Pancreas (tissue), 10 donors: ENCODE data around the gene TTI1. TPM values are rescaled to one million over a fixed set of nuclear protein-coding genes. Genes with fewer than 3 reads are reported as not detected.

Experiments
- ATAC-seq, 4 donors: fragments of 200-7000 bp; cut with Tn5 transposase; one replicate each; pipeline versions ENCODE4 v1.8.0 to v1.9.1; 2020; ENCODE audit warnings: mild to moderate bottlenecking in 4 of 4, moderate library complexity in 4 of 4
- DNase-seq, 6 donors: peaks; one replicate each; pipeline ENCODE4 v3.0.0-alpha.2; 2020
- FAIRE-seq: peaks from 2 replicates; lab custom pipeline; 2012; peaks lifted over from hg19 to GRCh38; lab: Jason Lieb, UNC
- H3K27ac ChIP-seq, 4 donors: fragments of 200-600 bp; sonication (generic); 1 replicate in 3 of 4; 2 replicates in 1 of 4; pipeline versions ENCODE4 v1.5.0 to v1.8.0; 2020
- H3K27me3 ChIP-seq, 4 donors: fragments of 200-600 bp; one replicate each; pipeline ENCODE4 v1.8.0; 2021
- H3K36me3 ChIP-seq, 3 donors: fragments of 200-600 bp; sonication (generic) in 1 of 3; one replicate each; pipeline versions ENCODE4 v1.5.0 to v1.8.0; 2020 to 2021
- H3K4me1 ChIP-seq, 3 donors: fragments of 200-600 bp; one replicate each; pipeline ENCODE4 v1.8.0; 2021
- H3K4me3 ChIP-seq, 4 donors: fragments of 200-600 bp; sonication (generic) in 2 of 4; one replicate each; pipeline versions ENCODE4 v1.5.0 to v1.8.0; 2020 to 2021
- H3K9me3 ChIP-seq, 4 donors: fragments of 200-600 bp; one replicate each; pipeline ENCODE4 v1.8.0; 2021
- WGBS, 2 donors: extraction: QIAGEN DNeasy Blood & Tissue Kit; methylation state at CpG; one replicate each; pipeline ENCODE4 v1.1.7; 2013; 5-methylcytosine and 5-hydroxymethylcytosine counted together
- intact Hi-C, 3 donors: fragments of 100-400 bp; cut with DNase I; formaldehyde crosslinking; loops; one replicate each; pipeline versions ENCODE4 v1.11.1 to v1.14.2; 2022
- polyA plus RNA-seq, 2 donors: library from polyadenylated mRNA; stranded (reverse); fragments of 200-250 nt; gene quantifications; one replicate each; pipeline ENCODE4 v1.2.3, GENCODE V29; 2013
- total RNA-seq, 6 donors: library from RNA; stranded (reverse); fragmentation: NEBNext Ultra II Directional in 4 of 6; extraction: Animal tissue kit (Norgen Biotek cat#: 25700) in 4 of 6; gene quantifications; one replicate each; pipeline versions ENCODE4 v1.2.1 to v1.2.4, GENCODE V29; 2021 to 2023
- TF ChIP-seq, protein P1 (sequence below), 4 donors: fragments of 200-600 bp; sonication (generic) in 3 of 4; IDR thresholded peaks; one replicate each; pipeline versions ENCODE4 v1.5.0 to v1.8.0; 2021; ENCODE audit warnings: antibody characterized with exemption in 4 of 4
- donor health status: healthy with polysubstance abuse.
- donor health status: DM: no; HTN: no; CAD: no; lungs with moderate emphysema.
- donor health status: DM: no; HTN: no; CAD: no.
- donor health status: control.
- donor health status: control.
- donor health status: Bipolar disorder and iron deficiency.
- donor health status: DM: yes; HTN: yes; CAD: no.
- donor health status: DM: no; HTN: no; CAD: no.
- donor health status: DM: no; HTN: no; CAD: no.
- donor health status: DM: yes; HTN: yes; CAD: no.

The TTI1 gene
- total and polyA plus RNA-seq, 8 donors, result 10.1 to 18.0 (median 11.2) TPM

DNA sequence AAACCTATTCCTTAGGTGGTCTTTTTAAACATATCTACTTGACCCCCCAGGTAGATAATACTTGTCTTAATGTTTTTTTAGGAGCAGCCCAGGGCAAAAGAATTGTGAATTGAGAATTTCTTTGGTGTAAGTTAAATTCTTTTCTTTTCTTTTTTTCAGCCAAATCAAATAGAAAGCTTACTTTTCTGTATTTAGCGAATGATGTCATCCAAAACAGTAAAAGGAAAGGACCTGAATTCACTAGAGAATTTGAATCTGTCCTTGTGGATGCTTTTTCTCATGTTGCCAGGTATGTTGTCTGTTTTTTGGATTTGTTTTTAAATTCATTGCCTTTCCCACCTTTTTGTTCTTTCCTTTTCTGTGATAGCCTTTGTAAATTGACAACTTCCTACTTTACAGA lies 7.0 kb upstream of the TTI1 start:
- no peaks in the 10 kb centered on the region for H3K9me3 ChIP-seq
- H3K27me3 ChIP-seq, result no peaks in the 10 kb centered on the region
- no peak for DNase-seq
- ATAC-seq, result no peak
- intact Hi-C loops, result no loop called here
- peaks cover 9 to 15% (median 14%) of the 10 kb centered on the region in 3 donors for H3K4me1 ChIP-seq
- 93 to 95% methylated on average over 1 of the region's 1 CpG for WGBS, 2 donors
- peaks cover 0 to 13% (median 0%) of the 10 kb centered on the region in 3 donors for H3K36me3 ChIP-seq
- H3K4me3 ChIP-seq, result no peak overlapping the region
- TF ChIP-seq, protein P1, sequence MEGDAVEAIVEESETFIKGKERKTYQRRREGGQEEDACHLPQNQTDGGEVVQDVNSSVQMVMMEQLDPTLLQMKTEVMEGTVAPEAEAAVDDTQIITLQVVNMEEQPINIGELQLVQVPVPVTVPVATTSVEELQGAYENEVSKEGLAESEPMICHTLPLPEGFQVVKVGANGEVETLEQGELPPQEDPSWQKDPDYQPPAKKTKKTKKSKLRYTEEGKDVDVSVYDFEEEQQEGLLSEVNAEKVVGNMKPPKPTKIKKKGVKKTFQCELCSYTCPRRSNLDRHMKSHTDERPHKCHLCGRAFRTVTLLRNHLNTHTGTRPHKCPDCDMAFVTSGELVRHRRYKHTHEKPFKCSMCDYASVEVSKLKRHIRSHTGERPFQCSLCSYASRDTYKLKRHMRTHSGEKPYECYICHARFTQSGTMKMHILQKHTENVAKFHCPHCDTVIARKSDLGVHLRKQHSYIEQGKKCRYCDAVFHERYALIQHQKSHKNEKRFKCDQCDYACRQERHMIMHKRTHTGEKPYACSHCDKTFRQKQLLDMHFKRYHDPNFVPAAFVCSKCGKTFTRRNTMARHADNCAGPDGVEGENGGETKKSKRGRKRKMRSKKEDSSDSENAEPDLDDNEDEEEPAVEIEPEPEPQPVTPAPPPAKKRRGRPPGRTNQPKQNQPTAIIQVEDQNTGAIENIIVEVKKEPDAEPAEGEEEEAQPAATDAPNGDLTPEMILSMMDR (IDR thresholded peaks at IDR 0.05), result no peak
- FAIRE-seq, result no peak
- H3K27ac ChIP-seq, result no peak overlapping the region

DNA sequence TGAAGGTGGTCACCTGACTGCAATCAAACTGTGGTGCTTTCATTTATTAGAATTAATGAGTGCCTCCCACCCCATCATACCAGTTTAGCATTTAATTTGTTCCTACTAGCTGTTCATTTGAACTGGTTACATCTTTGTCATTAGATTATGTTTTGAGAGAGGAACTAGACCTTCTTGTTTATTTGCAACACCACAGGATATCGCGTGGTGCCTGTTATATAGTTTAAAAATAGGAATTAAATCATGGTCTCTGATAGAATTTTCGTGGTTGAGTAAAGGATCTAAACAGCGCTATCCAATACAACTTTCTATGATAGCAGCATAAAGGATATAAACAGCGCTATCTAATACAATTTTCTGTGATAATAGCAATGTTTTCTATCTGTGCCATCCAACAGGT lies 3.1 kb upstream of the TTI1 start:
- TF ChIP-seq, protein P1 (IDR thresholded peaks at IDR 0.05), result no peak
- peaks cover 0 to 6% (median 0%) of the 10 kb centered on the region in 3 donors for H3K36me3 ChIP-seq
- no peak overlapping the region for H3K27ac ChIP-seq
- 80 to 84% methylated on average over 5 of the region's 5 CpGs for WGBS, 2 donors
- peaks cover 17 to 32% (median 23%) of the 10 kb centered on the region in 3 donors for H3K4me1 ChIP-seq
- FAIRE-seq (no peak), ATAC-seq (no peak), DNase-seq (no peak)
- no peaks in the 10 kb centered on the region for H3K9me3 ChIP-seq
- H3K27me3 ChIP-seq, result no peaks in the 10 kb centered on the region
- intact Hi-C loops, result no loop called here
- no peak overlapping the region for H3K4me3 ChIP-seq

DNA sequence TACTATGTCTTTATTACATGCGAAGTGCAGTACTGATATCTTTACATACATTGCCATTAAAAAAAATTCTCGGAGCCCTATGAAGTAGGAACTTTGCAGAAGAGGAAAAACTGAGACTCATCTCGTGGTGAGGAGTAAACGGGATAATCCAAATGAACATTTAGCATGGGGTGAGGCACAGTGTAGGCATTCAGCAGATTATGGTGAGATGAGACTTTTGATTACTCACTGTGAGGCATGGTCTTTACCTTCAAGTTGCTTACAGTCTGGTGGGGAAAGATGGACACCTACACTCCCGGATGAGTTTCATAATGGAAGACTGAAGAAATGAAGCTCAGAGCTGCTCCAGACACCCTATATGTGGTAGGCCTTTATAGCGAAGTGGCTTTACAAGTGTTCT lies 1.7 kb upstream of the TTI1 start:
- WGBS, 2 donors, result 57 to 69% methylated on average over 6 of the region's 6 CpGs
- DNase-seq (no peak), FAIRE-seq (no peak), ATAC-seq (no peak)
- no peaks in the 10 kb centered on the region for H3K9me3 ChIP-seq
- no peak overlapping the region for H3K27ac ChIP-seq
- peak overlapping the region in 3 of 4 donors; percentile 60 to 96 (median 90) for H3K4me3 ChIP-seq
- no peaks in the 10 kb centered on the region for H3K27me3 ChIP-seq
- intact Hi-C loops, result no loop called here
- peaks cover 23 to 41% (median 23%) of the 10 kb centered on the region in 3 donors for H3K4me1 ChIP-seq
- peaks cover 0 to 2% (median 0%) of the 10 kb centered on the region in 3 donors for H3K36me3 ChIP-seq
- TF ChIP-seq, protein P1 (IDR thresholded peaks at IDR 0.05), result no peak

DNA sequence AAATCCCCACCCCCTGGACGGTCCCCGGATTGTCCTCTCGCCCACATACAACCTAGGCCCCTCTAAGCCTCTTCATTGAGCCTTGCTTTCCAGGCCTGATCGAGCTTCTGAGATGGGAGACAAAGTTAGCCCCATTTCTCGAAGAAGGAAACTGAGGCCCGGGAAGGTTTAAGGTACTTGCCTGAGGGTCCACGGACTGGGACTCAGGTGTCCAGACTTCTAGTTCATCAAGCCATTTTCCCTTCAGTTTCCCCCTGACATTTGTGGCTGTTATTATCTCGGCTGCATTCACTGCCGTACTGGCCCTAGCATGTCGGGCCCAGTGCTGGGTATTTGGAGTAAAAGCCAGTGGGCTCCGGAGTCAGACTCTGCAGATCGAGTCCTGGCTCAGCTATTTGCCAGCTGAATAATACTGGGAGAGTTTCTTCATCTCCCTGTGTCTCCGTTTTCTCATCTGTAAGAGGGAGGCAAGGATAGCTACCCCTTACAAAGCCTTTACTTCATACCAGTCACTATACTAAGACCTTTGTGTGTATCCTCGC lies 923 bp upstream of the TTI1 start:
- 5% methylated on average over 14 of the region's 14 CpGs for WGBS, 2 donors
- ATAC-seq, result peak; percentile 18 to 27 (median 22)
- TF ChIP-seq, protein P1 (IDR thresholded peaks at IDR 0.05), result no peak
- peaks cover 23 to 41% (median 23%) of the 10 kb centered on the region in 3 donors for H3K4me1 ChIP-seq
- no peaks in the 10 kb centered on the region for H3K9me3 ChIP-seq
- peak overlapping the region; percentile 86 to 93 (median 89) for H3K27ac ChIP-seq
- no peaks in the 10 kb centered on the region for H3K27me3 ChIP-seq
- peak overlapping the region; percentile 60 to 96 (median 91) for H3K4me3 ChIP-seq
- intact Hi-C loops, result no loop called here
- no peak for FAIRE-seq
- H3K36me3 ChIP-seq, result no peaks in the 10 kb centered on the region
- DNase-seq, result no peak
